GM18868 (cell line): ENCODE results near the gene MTHFSD.
"Not testable (repeated sequence)": the region's sequence is repeated elsewhere in the genome, so short reads cannot be mapped to it uniquely, and the experiment has no call there.

Experiments
- ATAC-seq: cut with Tn5 transposase; IDR thresholded peaks from one replicate; pipeline ENCODE4 v1.9.1; 2021; ENCODE audit warnings: mild to moderate bottlenecking, moderate library complexity; ENCODE audit not compliant: unreplicated experiment

The MTHFSD gene

DNA sequence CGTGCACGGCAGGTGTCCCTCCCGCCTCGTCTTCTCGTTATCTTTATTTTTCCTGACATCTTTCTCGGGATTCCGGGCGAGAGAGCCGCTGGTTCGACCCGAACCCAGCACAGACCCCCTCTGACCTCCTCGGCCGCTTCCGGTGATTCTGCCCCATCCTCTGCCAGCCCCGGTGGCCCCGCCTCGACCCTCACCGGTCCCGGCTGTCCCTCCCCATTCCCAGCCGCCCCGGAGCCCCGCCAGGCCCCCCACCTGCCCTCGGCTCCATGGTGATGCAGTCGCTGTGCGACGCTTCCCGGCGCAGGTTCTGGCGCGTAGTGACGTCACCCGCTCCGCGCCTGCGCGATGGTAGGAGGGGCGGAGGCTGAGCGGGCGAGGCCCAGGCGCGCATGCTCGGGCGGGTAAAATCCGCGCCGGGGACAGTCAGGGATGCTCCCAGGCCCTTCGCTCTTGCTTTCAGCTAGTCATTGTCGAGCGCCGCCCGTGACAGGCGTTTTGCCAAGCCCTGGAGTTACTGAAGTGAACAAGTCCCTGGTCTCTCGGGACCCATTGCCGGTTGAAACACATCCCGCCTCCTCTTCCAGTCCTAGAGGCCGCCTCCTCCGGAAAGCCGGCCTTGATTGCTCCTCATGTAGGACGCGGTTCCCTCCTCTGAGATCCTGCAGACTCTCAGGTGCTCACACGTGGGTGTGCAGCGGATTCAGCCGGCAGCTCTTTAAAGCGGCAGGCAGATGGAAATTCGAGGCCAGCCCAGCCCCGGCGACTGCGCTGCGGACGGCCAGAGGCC, at the start of gene MTHFSD:
Gene MTHFSD (minus strand): TSS at position 319 of the 787 bp plus-strand sequence. CDS start 51 bp downstream, at position 268.
- peak; percentile 87 for ATAC-seq

DNA sequence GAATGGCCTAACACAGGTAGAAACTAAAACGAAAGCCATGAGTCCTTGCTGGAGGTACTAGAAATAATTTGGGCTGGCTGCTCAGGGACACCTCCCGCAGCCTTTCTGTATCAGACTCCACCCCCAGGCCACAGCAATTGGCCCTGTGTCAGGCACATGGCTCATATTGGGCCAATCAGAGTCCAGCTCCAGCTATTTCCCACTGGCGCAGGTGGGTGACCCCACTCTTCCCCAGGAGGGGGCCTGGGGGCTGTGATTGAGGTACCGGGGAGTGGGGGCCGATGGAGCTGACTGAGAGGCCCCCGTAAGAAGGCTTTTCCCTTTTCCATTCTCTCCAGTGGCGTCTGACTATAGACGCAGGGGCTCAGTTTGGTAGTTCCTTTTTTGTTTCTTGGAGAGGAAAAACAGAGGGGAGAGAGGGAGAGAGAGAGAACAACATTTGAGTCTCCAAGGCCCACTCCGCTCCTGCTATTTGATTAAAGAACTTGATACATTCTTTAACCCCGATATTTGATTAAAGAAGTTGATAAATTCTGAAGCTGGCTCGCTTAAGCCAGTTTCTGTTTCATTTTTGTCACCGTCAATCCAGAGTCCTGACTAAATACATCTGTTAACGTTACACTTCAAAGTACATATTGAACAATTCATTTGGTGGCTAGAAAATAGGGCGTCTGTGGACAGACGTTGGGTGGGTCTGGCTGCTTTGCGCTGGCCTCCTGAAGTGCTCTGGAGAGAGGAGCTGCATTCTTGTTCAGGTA, 49.6 kb upstream of the MTHFSD start:
- ATAC-seq, result no peak

DNA sequence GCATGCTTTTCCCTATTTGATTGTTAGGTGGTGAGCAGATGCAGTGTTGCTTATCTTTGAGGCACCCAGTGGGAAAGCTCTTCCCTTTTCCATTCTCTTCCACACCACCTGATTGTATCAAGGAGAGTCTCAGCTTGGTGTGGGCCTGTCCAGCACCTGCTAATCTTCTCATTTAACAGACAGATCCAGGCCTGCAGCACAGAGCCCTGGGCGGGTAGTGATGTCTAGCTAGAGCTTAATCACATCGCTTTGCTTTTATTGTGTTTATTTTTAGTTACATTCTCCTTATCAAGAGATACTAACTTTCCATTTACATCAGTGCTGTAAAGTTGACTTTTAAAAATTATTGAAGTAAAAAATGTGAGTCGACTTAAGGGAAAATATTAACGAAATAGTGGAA, 47.5 kb upstream of the MTHFSD start:
- no peak for ATAC-seq

DNA sequence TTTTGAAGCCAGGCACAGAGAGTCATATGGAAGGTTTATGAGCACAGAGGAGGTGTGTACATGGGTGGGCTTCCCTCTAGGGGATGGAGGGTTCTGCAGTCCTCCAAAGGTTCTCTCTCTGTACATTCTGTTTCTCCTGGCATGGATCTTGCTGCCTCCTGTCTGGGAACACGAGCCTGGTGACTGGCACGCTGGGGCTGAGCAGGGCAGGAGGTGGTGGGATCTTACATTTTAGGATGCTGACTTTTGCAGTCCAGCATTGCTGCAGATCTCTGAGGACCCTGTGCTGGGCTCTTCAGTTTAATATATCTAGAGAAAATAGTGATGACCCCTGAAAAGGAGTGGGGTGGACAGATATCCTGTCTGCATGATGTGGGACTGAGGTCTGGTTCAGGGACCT, 46.3 kb upstream of the MTHFSD start:
- ATAC-seq, result no peak

GRCh38 chr16:86598607-86599565, 43.9 kb upstream of the MTHFSD start:
- no peak for ATAC-seq

- ATAC-seq, result no peak
Observed at GRCh38 chr16:86597880-86598606, 43.0 kb upstream of the MTHFSD start.

DNA sequence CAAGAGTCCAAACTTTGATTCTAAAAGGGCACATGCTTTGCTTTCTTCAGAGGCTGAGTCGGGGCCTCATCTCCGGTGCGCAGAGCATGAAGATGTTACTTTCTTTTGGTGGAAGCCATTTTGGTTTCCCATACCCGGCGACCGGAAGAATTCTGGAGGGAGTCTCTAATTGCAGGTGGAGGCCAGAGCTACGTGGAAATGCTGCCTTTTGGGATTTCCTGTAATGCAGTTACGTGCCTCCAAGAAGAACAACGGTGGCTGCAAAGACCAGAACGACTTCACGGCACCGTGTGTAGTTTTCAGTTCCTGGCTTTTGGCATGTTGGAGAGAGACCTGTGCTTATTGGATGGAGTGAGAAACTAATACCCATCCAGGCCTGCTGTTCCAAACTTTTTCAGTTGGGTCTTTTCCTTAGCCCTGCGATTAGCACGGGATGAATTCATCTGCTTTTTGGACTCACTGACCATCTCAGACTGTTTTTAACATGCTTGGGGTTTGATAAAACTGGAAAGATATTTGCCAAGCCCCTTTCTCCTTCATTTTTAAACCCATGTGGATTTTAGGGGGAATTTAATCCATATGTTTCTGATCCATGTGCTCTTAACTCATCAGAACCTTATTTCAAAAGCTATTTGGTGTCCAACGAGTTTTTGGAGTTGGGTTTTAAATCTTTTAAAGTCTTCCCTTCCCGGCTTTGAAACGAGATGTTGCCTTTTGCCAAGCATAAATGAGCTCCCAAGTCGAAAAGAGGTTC, 42.3 kb upstream of the MTHFSD start:
- ATAC-seq, result no peak

DNA sequence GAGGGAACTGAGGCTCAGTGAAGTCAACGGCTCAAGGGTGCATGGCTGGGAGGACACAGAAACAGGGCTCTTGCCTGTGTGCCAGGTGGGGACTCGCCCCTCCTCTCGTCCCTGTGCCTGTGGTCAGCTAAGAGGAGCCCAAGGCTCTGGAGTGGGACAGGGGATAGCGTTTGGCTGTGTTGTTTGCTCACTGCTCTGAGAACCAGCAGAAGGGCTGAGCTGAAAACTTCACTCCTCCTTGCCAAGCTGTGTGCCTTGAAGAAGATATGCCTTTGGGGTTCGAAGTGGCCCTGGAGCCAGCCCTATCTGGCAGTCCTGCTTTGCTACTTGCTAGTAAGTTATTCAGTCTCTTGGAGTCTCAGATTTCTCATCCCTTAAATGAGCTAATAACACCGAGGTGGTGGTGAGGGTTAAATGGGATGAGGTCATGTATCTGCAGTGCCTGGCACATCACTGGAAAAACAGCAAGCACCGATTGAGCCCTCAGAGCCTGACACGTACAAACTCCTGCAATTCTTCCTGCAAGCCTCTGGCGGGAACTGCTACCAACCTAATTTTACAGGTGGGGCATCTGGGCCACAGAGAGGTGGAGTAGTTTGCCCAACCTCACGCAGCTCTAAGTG, 41.1 kb upstream of the MTHFSD start:
- ATAC-seq, result no peak

GRCh38 chr16:86594721-86595120, 39.7 kb upstream of the MTHFSD start:
- ATAC-seq, result no peak

GRCh38 chr16:86593913-86594620, 39.0 kb upstream of the MTHFSD start:
- ATAC-seq, result no peak

GRCh38 chr16:86591270-86591669, 36.2 kb upstream of the MTHFSD start:
- ATAC-seq, result no peak

GRCh38 chr16:86590501-86591144, 35.6 kb upstream of the MTHFSD start:
- no peak for ATAC-seq

DNA sequence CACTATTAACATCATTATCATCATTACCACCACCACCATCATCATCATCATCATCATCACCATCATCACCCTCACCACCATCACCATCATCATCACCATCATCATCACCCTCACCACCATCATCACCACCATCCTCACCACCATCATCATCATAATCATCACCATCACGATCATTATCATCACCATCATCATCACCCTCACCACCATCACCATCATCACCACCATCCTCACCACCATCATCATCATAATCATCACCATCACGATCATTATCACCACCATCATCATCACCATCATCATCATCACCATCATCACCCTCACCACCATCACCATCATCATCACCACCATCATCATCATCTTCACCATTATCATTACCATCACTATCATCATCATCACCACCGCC, 32.9 kb upstream of the MTHFSD start:
- ATAC-seq, result not testable (repeated sequence)

GRCh38 chr16:86587487-86587886, 32.5 kb upstream of the MTHFSD start:
- no peak for ATAC-seq

DNA sequence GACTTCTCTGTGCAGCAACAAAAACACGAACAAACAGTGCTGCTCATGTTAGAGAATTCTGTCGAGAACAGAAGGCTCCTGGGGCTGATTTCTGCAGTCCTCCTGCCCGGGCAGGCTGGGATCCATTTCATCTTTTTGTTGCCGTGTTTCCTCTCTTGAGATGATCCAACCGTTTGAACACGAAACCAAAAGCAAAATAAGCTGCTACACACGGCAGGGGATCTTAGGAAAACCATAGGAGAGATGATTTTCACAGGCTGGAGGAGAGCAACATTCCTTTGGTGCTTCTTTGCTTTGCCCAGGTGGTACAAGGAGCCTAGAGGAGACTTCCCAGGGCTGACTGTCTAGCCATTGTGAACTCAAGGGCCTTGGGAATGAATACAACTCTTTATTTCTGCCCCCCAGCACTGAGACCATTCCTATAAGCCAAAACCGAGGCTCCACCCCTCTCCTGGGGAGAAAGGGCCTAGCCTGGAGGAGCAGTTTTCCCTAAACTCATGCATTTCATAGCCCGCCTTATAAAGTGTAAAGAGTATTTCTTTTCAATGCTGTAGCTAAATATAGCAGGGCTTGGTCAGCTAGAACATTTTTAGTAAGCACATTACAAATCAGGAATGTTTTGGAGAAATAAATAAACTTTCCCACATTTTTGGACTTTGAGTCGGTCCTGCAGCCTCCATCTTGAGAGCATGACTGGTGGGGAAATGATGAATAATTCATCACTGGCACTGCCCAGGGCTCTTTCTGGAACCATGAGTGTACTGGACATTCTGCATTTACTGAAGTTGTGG, 31.0 kb upstream of the MTHFSD start:
- ATAC-seq, result no peak

DNA sequence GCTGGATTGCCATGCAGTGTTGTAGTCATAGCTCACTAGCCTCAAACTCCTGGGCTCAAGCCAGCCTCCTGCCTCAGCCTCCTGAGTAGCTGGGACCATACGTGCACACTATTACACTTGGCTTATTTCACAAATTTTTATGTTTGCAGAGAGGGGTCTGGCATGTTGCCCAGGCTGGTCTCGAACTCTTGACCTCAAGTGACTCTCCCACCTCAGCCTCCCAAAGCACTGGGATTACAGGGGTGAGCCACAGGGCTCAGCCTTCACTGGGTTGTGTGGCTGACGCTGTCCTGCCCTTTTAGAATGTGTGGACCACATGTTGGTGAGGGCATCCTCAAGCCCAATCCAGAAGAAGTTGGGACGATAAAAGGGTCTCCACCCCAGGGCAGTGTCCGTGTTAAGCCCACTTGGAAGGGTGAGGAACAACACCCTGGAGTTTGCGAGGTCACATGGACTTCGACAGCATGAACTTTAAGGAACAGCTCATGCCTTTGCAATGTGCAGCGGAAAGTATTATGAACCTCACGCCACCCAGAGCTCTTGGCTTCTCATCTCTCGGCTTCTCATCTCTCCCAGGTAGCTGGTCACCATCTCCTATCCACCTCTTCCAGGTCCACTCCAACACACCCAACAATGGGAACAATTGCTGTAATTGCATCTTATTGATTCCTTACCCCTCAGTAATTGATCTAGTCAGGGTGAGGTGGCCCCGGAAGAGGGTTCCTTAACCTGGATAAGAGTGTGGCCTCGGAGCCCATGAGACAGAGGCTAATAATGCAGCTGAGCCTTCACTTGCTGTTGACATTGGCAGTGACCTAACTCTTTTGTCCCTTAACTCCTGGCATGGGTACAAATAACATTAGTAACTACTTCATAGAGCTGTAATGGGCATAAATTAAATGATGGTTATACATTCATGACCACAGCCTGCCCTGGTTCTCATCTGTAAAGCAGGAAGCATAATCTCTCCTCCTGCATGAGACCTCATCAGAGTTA, 30.0 kb upstream of the MTHFSD start:
- no peak for ATAC-seq
